Astrocyte (in vitro differentiated cells and primary cell): ENCODE results near the gene RYR2.

ENCODE experiments used
- CTCF ChIP-seq: IDR thresholded peaks from 2 replicates; pipeline ENCODE4 v1.5.1; 2011; ENCODE audit warnings: low read depth, mild to moderate bottlenecking, inconsistent platforms, low read length, moderate library complexity; ENCODE audit not compliant: insufficient read depth
- EZH2 ChIP-seq: IDR thresholded peaks from 2 replicates; pipeline ENCODE4 v1.6.1; 2012; ENCODE audit warnings: mild to moderate bottlenecking, low read length, inconsistent platforms; ENCODE audit not compliant: insufficient read depth

GRCh38 chr1:237478082-237478481 lies 436.1 kb downstream of the RYR2 start:
- no peak for TF ChIP-seq EZH2
- no peak for TF ChIP-seq CTCF
